HG02571 (cell line): ENCODE results near the gene RNF130.

Source experiments
- ATAC-seq: cut with Tn5 transposase; IDR thresholded peaks from one replicate; pipeline ENCODE4 v1.9.1; 2021; ENCODE audit warnings: mild to moderate bottlenecking, moderate library complexity; ENCODE audit not compliant: unreplicated experiment

Gene RNF130

DNA sequence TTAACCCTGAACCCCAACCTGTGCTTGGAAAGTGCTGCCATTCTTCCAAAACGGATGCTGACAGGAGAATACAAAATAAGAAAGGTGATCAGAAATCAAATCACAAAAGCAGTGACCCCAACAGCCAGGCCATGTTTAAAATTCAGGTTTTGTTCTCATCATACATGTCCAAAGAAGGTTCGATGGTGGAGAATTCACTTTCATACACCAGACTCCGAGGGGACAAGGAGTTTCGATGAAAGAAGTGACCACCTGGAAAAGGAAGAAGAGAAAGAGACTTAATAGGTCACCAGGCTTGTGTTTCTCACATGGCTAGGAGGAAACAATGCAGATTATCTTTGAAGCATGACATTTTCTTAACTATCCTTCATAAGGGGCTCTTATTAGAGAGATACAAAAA is 151.4 kb downstream of the RNF130 start:
- no peak for ATAC-seq

GRCh38 chr5:179919487-179920060 is 152.0 kb downstream of the RNF130 start:
- no peak for ATAC-seq

- no peak for ATAC-seq
Measured at GRCh38 chr5:179918742-179919486, 152.6 kb downstream of the RNF130 start.

DNA sequence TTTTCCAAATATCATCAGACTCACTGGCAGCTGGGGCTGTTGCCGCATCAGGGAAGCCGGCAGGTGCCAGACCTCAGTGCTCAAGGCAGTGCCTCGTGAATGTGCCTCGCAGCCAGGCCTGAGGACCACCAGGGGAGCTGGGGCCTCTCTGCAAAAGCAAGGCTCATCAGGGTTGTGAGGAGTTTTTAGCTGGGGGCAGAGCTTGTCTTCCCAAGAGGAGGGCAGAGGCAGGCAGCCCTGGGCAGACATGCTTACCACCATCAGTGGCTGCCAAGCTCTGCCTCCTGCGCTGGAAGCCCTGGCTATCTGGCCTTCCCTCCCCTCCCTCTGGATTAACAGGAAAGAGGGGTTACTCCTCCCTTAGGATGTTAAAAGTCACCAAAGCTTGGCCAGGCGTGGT is 155.0 kb downstream of the RNF130 start:
- no peak for ATAC-seq

- no peak for ATAC-seq
Measured at GRCh38 chr5:179915406-179915935, 156.1 kb downstream of the RNF130 start.

DNA sequence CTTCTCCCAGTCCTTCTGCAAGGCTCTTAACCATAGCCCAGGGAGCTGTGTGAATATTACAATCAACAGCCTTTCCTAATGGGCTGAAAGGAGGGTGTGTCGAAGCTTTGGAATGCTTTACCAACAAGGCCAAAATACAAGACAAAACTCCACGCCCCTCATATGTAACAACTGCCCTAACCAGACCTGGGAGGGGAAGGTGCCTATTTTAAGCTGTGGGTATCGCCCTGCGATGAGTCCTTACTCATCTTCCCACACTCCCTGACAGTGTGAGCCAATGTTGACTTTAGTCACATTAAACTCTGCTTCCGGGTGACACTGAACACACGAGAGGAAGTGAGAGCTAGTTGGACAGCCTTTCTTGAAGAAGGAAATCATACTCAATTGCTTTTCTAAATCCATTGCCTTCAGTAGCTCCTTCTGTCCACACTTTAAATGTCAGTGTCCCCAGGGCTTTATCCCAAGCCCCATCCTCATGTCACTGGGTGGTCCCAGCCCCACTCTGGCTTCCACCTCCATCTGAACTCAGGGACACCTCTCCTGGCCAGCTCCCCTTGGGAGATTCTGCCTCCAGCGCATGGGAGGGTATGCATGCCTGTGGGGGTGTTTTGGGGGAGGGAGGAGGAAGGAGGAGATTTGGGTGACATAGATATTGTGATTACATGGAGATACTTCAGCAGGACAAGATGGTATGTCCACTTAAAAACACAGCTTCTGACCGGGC is 157.4 kb downstream of the RNF130 start:
- ATAC-seq, result no peak

GRCh38 chr5:179913461-179913860 is 158.1 kb downstream of the RNF130 start:
- no peak for ATAC-seq

- no peak for ATAC-seq
Measured at GRCh38 chr5:179912951-179913350, 158.6 kb downstream of the RNF130 start.

- ATAC-seq, result no peak
Measured at GRCh38 chr5:179912386-179912785, 159.2 kb downstream of the RNF130 start.

DNA sequence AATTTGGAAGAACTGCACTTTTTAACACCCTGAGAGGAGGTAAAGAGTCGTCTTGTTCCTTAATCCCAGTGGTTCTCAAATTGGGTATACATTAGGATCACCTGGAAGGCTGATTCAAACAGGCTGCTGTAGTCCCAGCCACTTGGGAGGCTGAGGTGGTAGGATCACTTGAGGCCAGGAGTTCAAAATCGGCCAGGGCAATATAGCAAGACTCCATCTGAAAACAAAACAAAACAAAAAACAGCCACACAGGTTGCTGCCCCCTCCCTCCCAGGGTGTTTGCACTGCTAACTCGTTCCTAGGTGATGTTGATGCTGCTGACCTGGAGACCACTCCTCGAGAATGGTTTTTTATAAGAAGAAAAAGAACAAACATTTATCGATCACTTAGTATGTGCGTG is 162.3 kb downstream of the RNF130 start:
- ATAC-seq, result no peak

- ATAC-seq, result no peak
Measured at GRCh38 chr5:179908528-179908927, 163.0 kb downstream of the RNF130 start.

DNA sequence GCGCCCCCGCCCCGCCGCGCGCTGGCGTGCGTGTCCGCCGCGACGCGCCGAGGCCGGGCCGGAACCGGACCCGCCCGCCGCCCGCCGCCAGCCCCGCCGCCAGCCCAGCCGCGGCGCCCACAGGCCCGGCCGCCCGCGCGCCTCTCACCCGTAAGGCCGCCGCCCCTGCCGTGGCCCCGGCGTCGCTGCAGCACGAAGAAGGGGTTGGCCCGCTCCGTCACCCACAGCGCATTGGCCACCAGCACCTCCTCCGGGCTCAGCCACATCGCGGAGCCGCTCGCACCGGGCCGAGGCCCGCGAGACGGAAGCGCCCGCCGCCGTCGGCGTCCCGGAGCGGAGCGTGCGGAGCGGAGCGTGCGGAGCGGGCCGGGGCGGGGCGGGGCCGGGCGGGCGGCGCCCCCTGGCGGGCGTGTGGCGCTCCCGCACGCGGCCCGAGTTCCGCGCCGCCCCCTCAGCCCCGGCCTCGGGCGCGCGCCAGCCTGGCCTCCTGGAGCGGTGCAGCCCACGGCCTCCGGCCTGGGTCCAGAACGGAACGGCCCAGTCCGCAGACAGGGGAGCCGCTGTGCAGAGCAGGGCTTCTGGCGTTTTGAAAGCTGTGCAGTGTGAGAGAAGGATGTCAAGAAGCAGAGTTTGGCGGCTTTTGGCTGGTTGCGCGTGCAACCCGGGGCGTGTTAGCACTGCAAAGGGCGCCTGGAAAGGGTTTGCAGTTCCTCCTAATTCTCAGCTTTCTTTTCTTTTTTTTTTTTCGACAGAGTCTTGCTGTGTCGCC is 163.8 kb downstream of the RNF130 start, which contains the start of gene TBC1D9B:
TSS of gene TBC1D9B (minus strand) at position 342 of the 769 bp plus-strand sequence. CDS start at position 266, 76 bp downstream.
- peak; percentile 87 for ATAC-seq

DNA sequence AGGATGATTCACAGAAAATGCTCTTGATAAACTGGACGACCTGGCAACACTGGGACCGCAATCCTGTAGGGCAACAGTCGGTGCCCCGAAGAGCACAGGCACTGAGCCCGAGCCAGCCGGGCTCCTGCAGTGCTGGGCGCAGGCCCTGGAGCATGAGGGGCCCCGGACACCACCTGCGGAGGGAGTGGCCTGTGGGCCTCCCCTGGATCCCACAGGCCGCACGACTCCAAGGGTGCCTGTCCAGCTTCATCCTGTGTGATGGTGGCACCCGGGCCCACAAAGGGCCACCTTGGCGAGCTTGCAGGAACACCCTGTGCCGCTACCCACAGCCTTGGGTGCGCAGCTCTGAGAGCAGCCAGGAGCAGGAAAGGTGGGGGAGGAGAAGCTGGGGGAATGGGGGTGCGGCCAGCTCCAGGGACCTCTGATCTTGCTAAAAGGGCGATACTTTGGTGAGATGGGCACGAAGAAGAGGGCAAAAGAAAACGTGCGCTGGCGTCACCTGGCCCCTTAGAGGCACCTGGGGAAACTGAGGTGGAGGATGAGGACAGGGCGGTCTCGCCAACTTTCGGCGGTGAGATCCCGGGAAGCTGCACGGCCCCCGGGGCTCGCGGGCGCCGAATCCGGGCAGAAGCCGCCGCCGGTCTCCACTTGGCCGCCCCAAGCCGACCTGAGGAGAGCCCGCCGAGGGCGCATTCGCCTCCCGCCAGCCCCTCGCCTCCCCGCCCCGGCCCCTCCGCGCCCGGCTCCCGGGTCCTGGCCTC is 164.6 kb downstream of the RNF130 start:
- ATAC-seq, result peak; percentile 25

DNA sequence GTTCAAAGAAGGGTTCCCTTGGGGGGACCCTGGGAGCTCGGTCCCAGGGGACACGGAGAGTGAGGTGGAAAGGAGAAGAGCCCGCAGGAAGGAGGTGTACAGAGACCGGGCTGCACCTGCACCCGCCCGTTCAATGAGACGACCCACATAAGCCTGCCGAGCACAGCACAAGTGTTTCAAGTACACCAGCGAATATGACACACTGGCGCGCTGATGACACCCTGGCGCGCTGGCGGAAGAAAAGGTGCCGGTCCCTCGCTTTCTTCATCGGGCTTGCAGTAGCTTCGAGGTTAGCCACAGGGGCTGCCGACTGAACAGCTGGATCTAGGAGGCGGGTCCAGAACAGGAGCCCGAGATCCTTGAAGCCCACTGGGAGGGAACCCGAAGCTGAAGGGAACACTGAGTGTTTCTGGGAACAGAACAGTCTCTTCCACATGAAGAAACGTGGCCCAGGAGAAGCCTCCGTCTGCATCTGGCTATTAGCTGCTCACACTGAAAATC is 165.2 kb downstream of the RNF130 start:
- ATAC-seq, result no peak

- no peak for ATAC-seq
Measured at GRCh38 chr5:179905161-179905560, 166.4 kb downstream of the RNF130 start.
